ENCODE measurements around the gene CFAP69. TPM values are rescaled to one million over a fixed set of nuclear protein-coding genes. Genes with fewer than 3 reads are reported as not detected.

Gene CFAP69
- total and polyA plus RNA-seq, 4 donors = 10.0 to 17.5 (median 11.1) TPM

DNA sequence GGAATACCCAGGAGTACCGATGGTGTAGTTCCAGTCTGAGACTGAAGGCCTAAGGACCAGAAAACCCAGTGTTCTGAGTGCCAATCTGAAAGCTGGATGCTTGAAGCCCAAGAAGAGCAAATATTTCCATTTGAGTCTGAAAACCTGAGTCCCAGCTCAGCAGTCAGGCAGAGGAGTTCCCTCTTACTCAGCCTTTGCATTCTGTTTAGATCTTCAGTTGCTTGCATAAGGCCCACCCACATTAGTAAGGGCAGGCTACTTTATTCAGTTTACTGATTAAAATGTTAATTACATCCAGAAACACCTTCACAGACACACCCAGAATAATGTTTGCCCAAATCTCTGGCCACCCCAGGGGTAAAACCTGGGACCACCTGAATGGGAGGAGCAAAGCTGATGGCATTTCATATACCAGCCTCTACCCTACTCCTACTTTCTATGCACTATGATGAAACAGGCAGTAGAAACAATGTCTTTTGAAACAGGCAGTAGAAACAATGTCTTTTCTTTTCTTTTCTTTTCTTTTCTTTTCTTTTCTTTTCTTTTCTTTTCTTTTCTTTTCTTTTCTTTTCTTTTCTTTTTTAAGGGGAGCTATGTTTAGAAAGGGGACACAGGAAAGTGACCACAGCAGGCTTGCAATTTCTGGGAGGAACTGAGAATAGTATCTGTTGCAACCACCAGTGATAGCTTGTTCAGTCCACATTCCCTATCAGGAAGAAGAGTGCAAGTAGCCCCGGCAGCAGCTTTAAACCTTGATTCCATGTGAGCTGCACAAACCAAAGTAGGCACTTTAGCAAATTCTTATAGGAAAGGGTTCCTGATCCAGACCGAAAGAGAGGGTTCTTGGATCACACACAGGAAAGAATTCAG, 45.5 kb downstream of the CFAP69 start:
- Histone ChIP-seq H3K9me3 (ENCODE audit: control insufficient read depth, insufficient read depth, low read length) (peaks cover 3% of the 10 kb centered on the region), H3K4me3 (ENCODE audit: low read depth, low read length) (no peak overlapping the region), H3K27ac (ENCODE audit: low read depth, low read length) (no peak overlapping the region), H3K36me3 (ENCODE audit: control insufficient read depth, insufficient read depth, low read length) (no peaks in the 10 kb centered on the region), H3K4me1 (ENCODE audit: control insufficient read depth, insufficient read depth, low read length) (no peaks in the 10 kb centered on the region), H3K27me3 (ENCODE audit: control insufficient read depth, insufficient read depth, low read length) (no peaks in the 10 kb centered on the region)
- 90% methylated on average over 3 of the region's 3 CpGs for WGBS (ENCODE audit: insufficient coverage)
- no peak for DNase-seq (ENCODE audit: low read depth in 4 of 6, low spot score in 6 of 6)

DNA sequence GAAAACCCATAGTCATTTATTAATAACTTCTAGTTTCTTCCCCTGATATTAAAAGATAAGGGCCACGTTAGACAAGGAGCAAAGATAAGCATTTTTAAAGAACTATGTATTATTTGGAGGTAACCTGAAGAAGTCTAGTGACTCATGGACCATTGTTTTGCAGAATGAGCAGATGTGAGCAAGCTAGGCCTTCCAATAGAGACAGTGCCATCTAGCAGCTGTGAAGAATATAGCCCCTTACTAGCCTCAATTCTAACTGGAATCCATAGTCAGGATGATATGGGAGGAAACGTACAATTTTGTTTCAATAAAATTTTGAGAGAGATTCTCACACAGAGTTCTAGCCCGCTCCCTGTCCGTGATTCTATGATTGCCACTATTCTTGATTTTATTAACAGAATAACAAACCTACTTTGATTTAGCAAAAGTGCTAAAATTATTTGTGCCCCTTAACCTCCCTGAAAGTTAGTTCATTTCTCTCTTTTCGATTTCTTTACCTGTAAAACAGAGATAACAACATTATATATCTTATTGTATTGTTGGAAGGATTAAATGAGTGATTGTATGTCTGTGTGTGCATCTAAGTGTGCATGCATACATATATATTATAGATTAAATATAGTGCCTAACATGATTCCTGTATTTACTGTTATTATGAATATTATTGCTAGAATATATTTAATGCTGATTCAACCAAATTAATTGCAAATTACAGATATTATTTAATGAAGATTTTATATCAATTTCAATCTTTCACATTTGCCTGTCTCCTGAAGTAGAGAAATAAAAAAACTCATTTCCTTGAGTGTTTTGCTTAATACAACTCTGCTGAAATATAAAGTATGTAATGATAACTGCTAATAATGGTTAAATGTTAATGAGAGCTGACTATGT, 53.4 kb downstream of the CFAP69 start:
- no CpG with 5 or more reads among the region's 5 CpGs for WGBS (ENCODE audit: insufficient coverage)
- Histone ChIP-seq H3K27ac (ENCODE audit: low read depth, low read length) (no peak overlapping the region), H3K4me3 (ENCODE audit: low read depth, low read length) (no peak overlapping the region), H3K4me1 (ENCODE audit: control insufficient read depth, insufficient read depth, low read length) (no peaks in the 10 kb centered on the region), H3K27me3 (ENCODE audit: control insufficient read depth, insufficient read depth, low read length) (no peaks in the 10 kb centered on the region), H3K36me3 (ENCODE audit: control insufficient read depth, insufficient read depth, low read length) (no peaks in the 10 kb centered on the region), H3K9me3 (ENCODE audit: control insufficient read depth, insufficient read depth, low read length) (no peaks in the 10 kb centered on the region)
- peak in 2 of 6 donors; percentile 7 to 44 for DNase-seq (ENCODE audit: low read depth in 4 of 6, low spot score in 6 of 6)

DNA sequence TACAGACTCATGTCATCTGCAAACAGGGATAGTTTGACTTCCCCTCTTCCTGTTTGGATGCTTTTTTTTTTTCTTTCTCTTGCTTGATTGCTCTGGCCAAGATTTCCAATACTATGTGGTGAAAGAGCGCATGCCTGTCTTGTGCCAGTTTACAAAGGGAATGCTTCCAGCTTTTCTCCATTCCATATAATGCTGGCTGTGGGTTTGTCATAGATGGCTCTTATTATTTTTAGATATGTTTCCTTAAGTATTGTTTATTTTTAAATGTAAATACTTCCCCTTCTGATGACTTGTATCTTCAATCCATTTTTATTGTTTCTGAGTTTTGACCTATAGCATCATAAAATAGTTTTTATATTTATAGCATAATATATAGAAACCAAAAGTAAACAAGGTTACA, 58.3 kb downstream of the CFAP69 start:
- Histone ChIP-seq H3K9me3 (ENCODE audit: control insufficient read depth, insufficient read depth, low read length) (no peaks in the 10 kb centered on the region), H3K4me3 (ENCODE audit: low read depth, low read length) (no peak overlapping the region), H3K27me3 (ENCODE audit: control insufficient read depth, insufficient read depth, low read length) (no peaks in the 10 kb centered on the region), H3K27ac (ENCODE audit: low read depth, low read length) (no peak overlapping the region), H3K36me3 (ENCODE audit: control insufficient read depth, insufficient read depth, low read length) (no peaks in the 10 kb centered on the region), H3K4me1 (ENCODE audit: control insufficient read depth, insufficient read depth, low read length) (no peaks in the 10 kb centered on the region)
- no peak for DNase-seq (ENCODE audit: low read depth in 4 of 6, low spot score in 6 of 6)
- no CpG with 5 or more reads among the region's 1 CpG for WGBS (ENCODE audit: insufficient coverage)

DNA sequence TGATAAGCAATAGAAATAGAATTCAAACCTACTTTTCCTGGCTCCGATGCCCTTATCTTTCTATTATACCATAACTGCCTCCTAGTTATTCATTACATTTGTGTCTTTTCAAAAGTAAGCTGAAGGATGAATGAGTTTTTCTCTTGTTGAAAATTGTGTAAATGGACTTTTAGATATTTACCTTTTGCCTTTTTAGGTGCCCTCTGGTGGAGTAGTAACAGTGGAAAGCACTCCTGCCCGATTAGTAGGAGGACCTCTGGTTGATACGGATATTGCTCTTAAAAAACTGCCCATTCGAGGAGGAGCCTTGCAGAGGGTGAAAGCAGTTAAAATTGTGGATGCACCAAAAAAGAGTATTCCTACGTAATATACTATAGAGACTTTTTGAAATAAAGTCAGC, 64.9 kb downstream of the CFAP69 start:
- no peak overlapping the region for H3K27ac ChIP-seq (ENCODE audit: low read depth, low read length)
- DNase-seq (ENCODE audit: low read depth in 4 of 6, low spot score in 6 of 6) = no peak
- no peak overlapping the region for H3K4me3 ChIP-seq (ENCODE audit: low read depth, low read length)
- no CpG with 5 or more reads among the region's 5 CpGs for WGBS (ENCODE audit: insufficient coverage)
- no peaks in the 10 kb centered on the region for H3K4me1 ChIP-seq (ENCODE audit: control insufficient read depth, insufficient read depth, low read length)
- H3K36me3 ChIP-seq (ENCODE audit: control insufficient read depth, insufficient read depth, low read length) = no peaks in the 10 kb centered on the region
- H3K9me3 ChIP-seq (ENCODE audit: control insufficient read depth, insufficient read depth, low read length) = no peaks in the 10 kb centered on the region
- no peaks in the 10 kb centered on the region for H3K27me3 ChIP-seq (ENCODE audit: control insufficient read depth, insufficient read depth, low read length)

DNA sequence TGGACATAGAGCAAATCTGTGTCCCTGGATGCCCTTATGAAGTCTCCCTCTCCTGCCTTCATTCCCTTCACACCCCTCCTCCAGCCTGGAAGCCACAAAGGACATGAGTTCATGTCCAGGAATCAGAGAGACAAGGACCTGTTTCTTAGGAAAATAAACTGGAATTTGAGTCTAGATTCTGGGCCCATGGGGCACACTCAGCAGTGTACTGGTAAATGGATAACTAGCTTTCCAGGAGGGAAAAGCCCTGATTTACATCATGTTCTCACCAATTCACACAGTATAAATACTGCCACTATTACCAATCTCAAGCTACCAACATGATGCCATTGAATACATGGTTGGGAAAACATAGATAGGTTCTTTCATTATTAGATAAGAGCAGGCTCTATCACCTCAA, 66.2 kb downstream of the CFAP69 start:
- no peaks in the 10 kb centered on the region for H3K27me3 ChIP-seq (ENCODE audit: control insufficient read depth, insufficient read depth, low read length)
- DNase-seq (ENCODE audit: low read depth in 4 of 6, low spot score in 6 of 6) = no peak
- no peaks in the 10 kb centered on the region for H3K36me3 ChIP-seq (ENCODE audit: control insufficient read depth, insufficient read depth, low read length)
- no peak overlapping the region for H3K27ac ChIP-seq (ENCODE audit: low read depth, low read length)
- no peak overlapping the region for H3K4me3 ChIP-seq (ENCODE audit: low read depth, low read length)
- H3K4me1 ChIP-seq (ENCODE audit: control insufficient read depth, insufficient read depth, low read length) = no peaks in the 10 kb centered on the region
- no peaks in the 10 kb centered on the region for H3K9me3 ChIP-seq (ENCODE audit: control insufficient read depth, insufficient read depth, low read length)

DNA sequence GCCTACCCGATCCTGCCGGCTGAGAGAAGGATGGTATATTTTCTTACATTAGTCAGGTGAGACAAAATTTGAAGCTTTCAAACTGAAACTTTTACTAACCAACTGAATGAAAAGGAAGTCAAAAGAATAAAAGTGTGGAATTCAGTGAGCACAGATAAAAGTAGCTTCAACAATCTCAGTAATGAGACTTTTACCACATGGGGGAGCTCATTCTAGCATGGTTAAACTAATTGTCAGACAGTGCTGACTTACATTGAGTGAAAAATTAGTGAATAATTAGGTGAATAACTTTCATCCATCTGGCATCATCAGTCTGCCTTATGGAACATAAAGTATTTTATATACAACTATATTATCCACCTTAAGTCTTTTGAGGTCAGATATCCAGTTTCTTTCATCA, 67.8 kb downstream of the CFAP69 start:
- no peaks in the 10 kb centered on the region for H3K9me3 ChIP-seq (ENCODE audit: control insufficient read depth, insufficient read depth, low read length)
- DNase-seq (ENCODE audit: low read depth in 4 of 6, low spot score in 6 of 6) = no peak
- WGBS (ENCODE audit: insufficient coverage) = no CpG with 5 or more reads among the region's 2 CpGs
- H3K4me1 ChIP-seq (ENCODE audit: control insufficient read depth, insufficient read depth, low read length) = no peaks in the 10 kb centered on the region
- no peak overlapping the region for H3K27ac ChIP-seq (ENCODE audit: low read depth, low read length)
- no peak overlapping the region for H3K4me3 ChIP-seq (ENCODE audit: low read depth, low read length)
- H3K27me3 ChIP-seq (ENCODE audit: control insufficient read depth, insufficient read depth, low read length) = no peaks in the 10 kb centered on the region
- H3K36me3 ChIP-seq (ENCODE audit: control insufficient read depth, insufficient read depth, low read length) = no peaks in the 10 kb centered on the region

DNA sequence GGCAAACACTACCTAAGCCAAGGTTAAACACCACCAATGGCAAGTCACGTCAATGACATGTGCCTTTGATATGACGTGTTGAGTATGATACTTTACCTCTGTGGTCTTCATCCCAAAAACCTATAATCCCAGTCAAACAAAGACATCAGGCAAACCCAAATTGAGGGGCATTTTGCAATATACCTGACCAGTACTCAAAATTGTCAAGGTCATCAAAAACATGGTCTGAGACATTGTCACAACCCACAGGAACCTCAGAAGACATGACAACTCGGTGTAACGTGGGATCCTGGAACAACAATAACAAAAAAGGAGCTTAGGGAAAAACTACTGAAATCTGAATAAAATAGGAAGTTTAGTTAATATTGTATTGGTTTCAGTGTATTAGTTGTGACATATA, 68.9 kb downstream of the CFAP69 start:
- WGBS (ENCODE audit: insufficient coverage) = 100% methylated on average over 2 of the region's 4 CpGs
- H3K27me3 ChIP-seq (ENCODE audit: control insufficient read depth, insufficient read depth, low read length) = no peaks in the 10 kb centered on the region
- H3K36me3 ChIP-seq (ENCODE audit: control insufficient read depth, insufficient read depth, low read length) = no peaks in the 10 kb centered on the region
- no peak for DNase-seq (ENCODE audit: low read depth in 4 of 6, low spot score in 6 of 6)
- H3K4me1 ChIP-seq (ENCODE audit: control insufficient read depth, insufficient read depth, low read length) = no peaks in the 10 kb centered on the region
- no peaks in the 10 kb centered on the region for H3K9me3 ChIP-seq (ENCODE audit: control insufficient read depth, insufficient read depth, low read length)
- no peak overlapping the region for H3K4me3 ChIP-seq (ENCODE audit: low read depth, low read length)
- no peak overlapping the region for H3K27ac ChIP-seq (ENCODE audit: low read depth, low read length)

DNA sequence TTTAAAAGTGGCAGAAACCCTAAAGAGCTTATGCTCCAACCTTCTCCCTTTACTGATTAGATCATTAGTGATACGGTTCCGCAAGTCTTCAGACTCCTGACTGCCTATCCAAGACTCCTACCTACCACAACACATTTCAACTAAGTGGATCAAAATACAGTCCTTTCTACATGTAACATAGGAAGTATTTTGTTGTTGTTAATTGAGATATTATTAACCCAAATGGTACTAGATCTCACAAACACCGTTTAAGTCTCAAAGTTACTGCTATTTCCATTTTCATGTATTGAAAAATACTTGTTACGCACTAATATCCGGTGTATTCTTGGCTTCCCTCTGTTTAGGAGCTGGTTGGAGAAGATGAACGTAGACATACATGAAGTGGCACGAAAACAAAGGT, 75.0 kb downstream of the CFAP69 start:
- H3K36me3 ChIP-seq (ENCODE audit: control insufficient read depth, insufficient read depth, low read length) = no peaks in the 10 kb centered on the region
- WGBS (ENCODE audit: insufficient coverage) = 80% methylated on average over 1 of the region's 7 CpGs
- no peak for DNase-seq (ENCODE audit: low read depth in 4 of 6, low spot score in 6 of 6)
- peaks cover 10% of the 10 kb centered on the region for H3K4me1 ChIP-seq (ENCODE audit: control insufficient read depth, insufficient read depth, low read length)
- H3K27ac ChIP-seq (ENCODE audit: low read depth, low read length) = no peak overlapping the region
- H3K4me3 ChIP-seq (ENCODE audit: low read depth, low read length) = no peak overlapping the region
- H3K27me3 ChIP-seq (ENCODE audit: control insufficient read depth, insufficient read depth, low read length) = peaks cover 30% of the 10 kb centered on the region
- no peaks in the 10 kb centered on the region for H3K9me3 ChIP-seq (ENCODE audit: control insufficient read depth, insufficient read depth, low read length)

DNA sequence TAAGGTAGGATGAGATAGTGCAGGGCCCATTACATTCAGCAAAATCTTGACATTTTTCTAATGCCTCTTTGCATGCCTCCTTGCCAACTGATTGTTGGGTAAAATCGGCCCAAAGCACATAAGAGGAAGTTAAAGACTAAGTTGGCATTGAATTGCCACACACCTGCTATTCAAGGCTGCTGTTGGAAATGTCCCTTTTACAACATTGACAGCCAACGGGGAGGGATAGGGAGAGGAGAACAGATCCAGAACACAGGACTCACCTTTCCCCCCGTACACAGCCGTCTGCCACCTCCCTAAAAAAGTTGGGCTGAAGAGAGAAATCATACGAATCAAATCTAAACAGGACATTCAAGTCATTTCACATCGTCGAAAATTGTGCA, 75.4 kb downstream of the CFAP69 start:
- peaks cover 10% of the 10 kb centered on the region for H3K4me1 ChIP-seq (ENCODE audit: control insufficient read depth, insufficient read depth, low read length)
- no peaks in the 10 kb centered on the region for H3K36me3 ChIP-seq (ENCODE audit: control insufficient read depth, insufficient read depth, low read length)
- WGBS (ENCODE audit: insufficient coverage) = no CpG with 5 or more reads among the region's 7 CpGs
- peaks cover 30% of the 10 kb centered on the region for H3K27me3 ChIP-seq (ENCODE audit: control insufficient read depth, insufficient read depth, low read length)
- DNase-seq (ENCODE audit: low read depth in 4 of 6, low spot score in 6 of 6) = no peak
- H3K27ac ChIP-seq (ENCODE audit: low read depth, low read length) = no peak overlapping the region
- H3K4me3 ChIP-seq (ENCODE audit: low read depth, low read length) = no peak overlapping the region
- H3K9me3 ChIP-seq (ENCODE audit: control insufficient read depth, insufficient read depth, low read length) = no peaks in the 10 kb centered on the region
